SK-N-MC (cell line): Measurements from ENCODE around the gene PARD3.

Experiments used
- EZH2 ChIP-seq: fragments of 200-600 bp; sonication (generic); IDR thresholded peaks from one replicate; pipeline ENCODE4 v1.6.1; 2017; ENCODE audit warnings: antibody characterized with exemption
- POLR2AphosphoS5 ChIP-seq: IDR thresholded peaks from 2 replicates; pipeline ENCODE4 v1.6.1; 2012; ENCODE audit warnings: mild to moderate bottlenecking, low read depth, low read length, borderline replicate concordance

DNA sequence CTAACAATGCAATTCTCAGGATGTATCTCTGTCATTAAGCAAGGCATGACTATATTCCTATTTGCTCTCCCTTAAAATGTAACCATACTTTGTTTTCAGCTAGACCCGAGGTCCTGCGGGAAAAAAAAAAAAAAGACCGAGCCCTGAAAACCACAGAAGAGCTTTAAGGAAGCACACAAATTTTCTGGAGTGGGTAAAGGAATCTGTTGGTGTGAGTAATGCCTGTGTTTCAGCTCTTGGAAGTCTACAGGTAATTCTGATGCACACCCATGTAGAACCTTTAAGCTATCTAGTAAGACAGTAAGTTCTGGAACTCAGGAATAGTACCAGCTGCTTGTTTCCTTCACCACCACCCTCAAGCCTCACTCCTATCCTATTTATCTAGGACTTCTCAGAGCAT is 351.1 kb downstream of the PARD3 start:
- TF ChIP-seq EZH2 (no peak), POLR2AphosphoS5 (no peak)
